ENCODE results near the gene EMSY. TPM values are rescaled to one million over a fixed set of nuclear protein-coding genes. Genes with fewer than 3 reads are reported as not detected.

The EMSY gene
- total RNA-seq, 1 experiment from 2014 or later = 29.3 TPM

DNA sequence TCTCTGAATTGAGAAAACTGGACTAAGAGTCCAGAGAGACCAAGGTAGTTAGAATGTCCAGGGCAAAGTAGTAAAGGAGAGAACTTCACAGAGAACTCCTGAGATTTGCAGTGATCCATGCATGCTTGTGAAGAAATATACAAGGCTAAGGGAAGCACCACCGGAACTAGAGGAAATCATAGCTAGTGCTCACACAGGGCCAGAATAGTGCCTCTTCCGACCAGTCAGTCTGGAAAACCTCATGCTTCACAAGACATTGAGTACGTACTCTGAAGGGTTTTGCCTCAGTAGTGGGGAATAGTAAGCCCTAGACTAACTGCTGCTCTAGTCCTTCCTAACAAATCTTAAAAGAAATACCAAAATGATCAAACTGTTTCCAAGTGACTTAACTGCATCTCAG, 117.7 kb downstream of the EMSY start:
- H3K4me2 ChIP-seq (ENCODE audit: insufficient read depth, insufficient read length, low read length) = no peak overlapping the region
- DNase-seq = no peak
- Mint-ChIP-seq H3K4me3 (no peak overlapping the region), H3K9me3 (0 out of 5 replicates have a peak, but pooled peaks cover 0 to 2% of the 10 kb centered on the region in 2 experiments), H3K36me3 (ENCODE audit: insufficient read depth in 1 of 3, low read depth in 3 of 3) (no peaks in the 10 kb centered on the region), H3K27me3 (ENCODE audit: low read depth) (peaks cover 2% of the 10 kb centered on the region; the same call in 1 of the 2 replicates), H3K27ac (no peak overlapping the region), H3K4me1 (no peaks in the 10 kb centered on the region; a peak in 1 of 4 replicates)
- TF ChIP-seq, protein P1, sequence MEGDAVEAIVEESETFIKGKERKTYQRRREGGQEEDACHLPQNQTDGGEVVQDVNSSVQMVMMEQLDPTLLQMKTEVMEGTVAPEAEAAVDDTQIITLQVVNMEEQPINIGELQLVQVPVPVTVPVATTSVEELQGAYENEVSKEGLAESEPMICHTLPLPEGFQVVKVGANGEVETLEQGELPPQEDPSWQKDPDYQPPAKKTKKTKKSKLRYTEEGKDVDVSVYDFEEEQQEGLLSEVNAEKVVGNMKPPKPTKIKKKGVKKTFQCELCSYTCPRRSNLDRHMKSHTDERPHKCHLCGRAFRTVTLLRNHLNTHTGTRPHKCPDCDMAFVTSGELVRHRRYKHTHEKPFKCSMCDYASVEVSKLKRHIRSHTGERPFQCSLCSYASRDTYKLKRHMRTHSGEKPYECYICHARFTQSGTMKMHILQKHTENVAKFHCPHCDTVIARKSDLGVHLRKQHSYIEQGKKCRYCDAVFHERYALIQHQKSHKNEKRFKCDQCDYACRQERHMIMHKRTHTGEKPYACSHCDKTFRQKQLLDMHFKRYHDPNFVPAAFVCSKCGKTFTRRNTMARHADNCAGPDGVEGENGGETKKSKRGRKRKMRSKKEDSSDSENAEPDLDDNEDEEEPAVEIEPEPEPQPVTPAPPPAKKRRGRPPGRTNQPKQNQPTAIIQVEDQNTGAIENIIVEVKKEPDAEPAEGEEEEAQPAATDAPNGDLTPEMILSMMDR (conservative IDR thresholded peaks at IDR 0.05) = no peak
- H2BK120ac ChIP-seq (ENCODE audit: low read depth, low read length, poor library complexity, severe bottlenecking) = no peak overlapping the region
- no peaks in the 10 kb centered on the region for H3K4me1 ChIP-seq (ENCODE audit: insufficient read depth, low read length)
- no peak overlapping the region for H3K9ac ChIP-seq (ENCODE audit: extremely low read depth, insufficient read length, low read length)
- H4K8ac ChIP-seq (replicated peaks; ENCODE audit: insufficient read length, low read depth, low read length) = no peak overlapping the region
- H2AFZ ChIP-seq (ENCODE audit: low read length) = no peak overlapping the region
- no peaks in the 10 kb centered on the region for H3K9me3 ChIP-seq (ENCODE audit: control insufficient read depth, low read depth, low read length)
- no CpG with 5 or more reads among the region's 3 CpGs for WGBS (ENCODE audit: extremely low coverage, insufficient read length, low lambda C conversion rate)
- H4K91ac ChIP-seq (ENCODE audit: insufficient read length, low read depth, low read length) = no peak overlapping the region
- H3K18ac ChIP-seq (ENCODE audit: insufficient read length, low read depth, low read length) = no peak overlapping the region
- H3K23ac ChIP-seq (ENCODE audit: insufficient read length, low read depth, low read length) = no peak overlapping the region
- no peak overlapping the region for H3K27ac ChIP-seq (ENCODE audit: insufficient read length, low read depth, low read length)
- no peaks in the 10 kb centered on the region for H3K79me2 ChIP-seq (ENCODE audit: insufficient read depth, low read length)
- no peak overlapping the region for H2BK15ac ChIP-seq (ENCODE audit: low read depth, low read length)
- H4K20me1 ChIP-seq (ENCODE audit: control insufficient read depth, insufficient read depth, insufficient read length) = no peaks in the 10 kb centered on the region
- no peak overlapping the region for H2BK12ac ChIP-seq (ENCODE audit: insufficient read length, low read depth, low read length)
- no peak overlapping the region for H2AK5ac ChIP-seq (ENCODE audit: insufficient read length, low read length)
- H3K27me3 ChIP-seq (ENCODE audit: insufficient read depth, low read length) = no peaks in the 10 kb centered on the region
- no peak overlapping the region for H3K14ac ChIP-seq (ENCODE audit: insufficient read depth, low read length)
- H3K23me2 ChIP-seq (ENCODE audit: insufficient read length, low read depth, low read length, poor library complexity, severe bottlenecking) = no peaks in the 10 kb centered on the region
- no peak overlapping the region for H3K4ac ChIP-seq (ENCODE audit: low read depth, low read length)
- no peak overlapping the region for H3T11ph ChIP-seq (ENCODE audit: low read length)
- H3K79me1 ChIP-seq (ENCODE audit: insufficient read depth, low read depth, low read length, poor library complexity, severe bottlenecking) = no peaks in the 10 kb centered on the region
- H2BK20ac ChIP-seq (ENCODE audit: low read depth, low read length, poor library complexity, severe bottlenecking) = no peak overlapping the region
- H4K5ac ChIP-seq (ENCODE audit: insufficient read length, low read depth, low read length) = no peak overlapping the region
- no peak overlapping the region for H3K56ac ChIP-seq (ENCODE audit: insufficient read length, low read depth, low read length)
- H2BK5ac ChIP-seq (ENCODE audit: insufficient read length, low read length) = no peak overlapping the region

All from H9 (cell line).